Colonic mucosa (tissue), 4 donors: ENCODE measurements around the gene SMNDC1. TPM values are rescaled to one million over a fixed set of nuclear protein-coding genes. Genes with fewer than 3 reads are reported as not detected.
"Not testable (repeated sequence)": the region's sequence is repeated elsewhere in the genome, so short reads cannot be mapped to it uniquely, and the experiment has no call there.

Experiments used
- DNase-seq: peaks from one replicate; pipeline ENCODE4 v3.0.0-alpha.2; 2020
- H3K27ac ChIP-seq: fragments of 200-600 bp; one replicate; pipeline ENCODE4 v1.8.0; 2021
- H3K27me3 ChIP-seq: fragments of 200-600 bp; one replicate; pipeline ENCODE4 v1.8.0; 2021
- H3K36me3 ChIP-seq: fragments of 200-600 bp; one replicate; pipeline ENCODE4 v1.8.0; 2021
- H3K4me1 ChIP-seq: fragments of 200-600 bp; one replicate; pipeline ENCODE4 v1.8.0; 2021; ENCODE audit warnings: mild to moderate bottlenecking
- H3K4me3 ChIP-seq: fragments of 200-600 bp; one replicate; pipeline ENCODE4 v1.8.0; 2021
- H3K9ac ChIP-seq, 2 donors: one replicate each; pipeline ENCODE4 v1.7.0; 2013; ENCODE audit warnings: control low read depth in 2 of 2, low read depth in 2 of 2, low read length in 2 of 2
- H3K9me3 ChIP-seq: fragments of 200-600 bp; one replicate; pipeline ENCODE4 v1.8.0; 2021
- intact Hi-C: fragments of 100-400 bp; cut with DNase I; formaldehyde crosslinking; loops from one replicate; pipeline ENCODE4 v1.14.1; 2022
- total RNA-seq, 2 donors: library from RNA; stranded (reverse); fragmentation: NEBNext Ultra II Directional in 1 of 2; extraction: Animal tissue kit (Norgen Biotek cat#: 25700) in 1 of 2; gene quantifications; one replicate each; pipeline ENCODE4 v1.2.1, GENCODE V29; 2021
- TF ChIP-seq, protein P1 (sequence below): fragments of 200-600 bp; IDR thresholded peaks from one replicate; pipeline ENCODE4 v1.8.0; 2022; ENCODE audit warnings: antibody characterized with exemption, mild to moderate bottlenecking
- donor health status: healthy.
- donor health status: DM: no; HTN: no; CAD: no.
- donor health status: DM: no; HTN: no; CAD: no.

SMNDC1 gene
- total RNA-seq, 2 donors from 2014 or later, result 24.8 to 32.1 TPM

DNA sequence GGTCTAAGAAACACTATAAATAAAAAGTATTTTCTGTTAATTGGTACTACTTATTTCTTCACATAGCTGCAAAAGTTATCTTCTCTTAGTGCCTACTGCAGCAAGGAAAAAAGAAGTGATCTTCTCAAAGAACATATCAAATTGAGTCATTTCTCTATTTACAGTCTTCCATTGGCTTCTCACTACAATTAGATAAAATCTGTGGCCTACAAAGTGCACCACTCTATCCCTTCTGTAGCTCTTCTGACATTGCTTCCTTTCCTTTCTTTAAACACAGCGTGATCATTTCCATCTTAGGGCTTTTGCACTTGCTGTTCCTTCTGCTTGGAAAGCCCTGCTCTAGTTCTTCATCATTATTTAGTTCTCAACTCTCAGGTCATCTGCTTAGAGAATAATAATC is 52.6 kb downstream of the SMNDC1 start:
- intact Hi-C loops, result no loop called here
- H3K9ac ChIP-seq, result no peak overlapping the region
- H3K27ac ChIP-seq, result no peak overlapping the region
- H3K36me3 ChIP-seq, result no peaks in the 10 kb centered on the region
- H3K27me3 ChIP-seq, result no peaks in the 10 kb centered on the region
- no peaks in the 10 kb centered on the region for H3K4me1 ChIP-seq
- DNase-seq, result no peak
- H3K4me3 ChIP-seq, result no peak overlapping the region
- H3K9me3 ChIP-seq, result no peaks in the 10 kb centered on the region
- TF ChIP-seq, protein P1, sequence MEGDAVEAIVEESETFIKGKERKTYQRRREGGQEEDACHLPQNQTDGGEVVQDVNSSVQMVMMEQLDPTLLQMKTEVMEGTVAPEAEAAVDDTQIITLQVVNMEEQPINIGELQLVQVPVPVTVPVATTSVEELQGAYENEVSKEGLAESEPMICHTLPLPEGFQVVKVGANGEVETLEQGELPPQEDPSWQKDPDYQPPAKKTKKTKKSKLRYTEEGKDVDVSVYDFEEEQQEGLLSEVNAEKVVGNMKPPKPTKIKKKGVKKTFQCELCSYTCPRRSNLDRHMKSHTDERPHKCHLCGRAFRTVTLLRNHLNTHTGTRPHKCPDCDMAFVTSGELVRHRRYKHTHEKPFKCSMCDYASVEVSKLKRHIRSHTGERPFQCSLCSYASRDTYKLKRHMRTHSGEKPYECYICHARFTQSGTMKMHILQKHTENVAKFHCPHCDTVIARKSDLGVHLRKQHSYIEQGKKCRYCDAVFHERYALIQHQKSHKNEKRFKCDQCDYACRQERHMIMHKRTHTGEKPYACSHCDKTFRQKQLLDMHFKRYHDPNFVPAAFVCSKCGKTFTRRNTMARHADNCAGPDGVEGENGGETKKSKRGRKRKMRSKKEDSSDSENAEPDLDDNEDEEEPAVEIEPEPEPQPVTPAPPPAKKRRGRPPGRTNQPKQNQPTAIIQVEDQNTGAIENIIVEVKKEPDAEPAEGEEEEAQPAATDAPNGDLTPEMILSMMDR, result no peak

DNA sequence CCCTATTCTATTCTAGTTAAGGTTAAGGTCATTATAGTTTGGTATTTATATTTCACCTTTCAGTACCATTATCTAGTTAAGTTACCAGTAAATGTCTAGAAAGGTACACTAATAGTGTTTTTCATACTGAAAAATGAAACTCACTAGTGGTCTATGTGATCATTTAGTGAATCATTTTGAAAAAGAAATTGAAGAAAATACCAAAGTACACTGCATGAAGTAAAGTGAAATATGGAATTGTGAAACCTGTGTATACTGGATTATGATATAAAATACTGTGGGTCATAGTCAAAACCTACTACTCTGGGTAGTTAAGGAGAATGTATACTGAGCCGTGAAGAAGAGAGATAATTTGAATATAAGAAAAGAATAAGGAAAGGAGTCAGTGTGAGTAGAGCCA is 53.3 kb downstream of the SMNDC1 start:
- H3K27ac ChIP-seq, H3K36me3 ChIP-seq, DNase-seq, H3K4me1 ChIP-seq, H3K27me3 ChIP-seq, H3K9ac ChIP-seq, H3K9me3 ChIP-seq, intact Hi-C loops, H3K4me3 ChIP-seq: not testable (repeated sequence)

DNA sequence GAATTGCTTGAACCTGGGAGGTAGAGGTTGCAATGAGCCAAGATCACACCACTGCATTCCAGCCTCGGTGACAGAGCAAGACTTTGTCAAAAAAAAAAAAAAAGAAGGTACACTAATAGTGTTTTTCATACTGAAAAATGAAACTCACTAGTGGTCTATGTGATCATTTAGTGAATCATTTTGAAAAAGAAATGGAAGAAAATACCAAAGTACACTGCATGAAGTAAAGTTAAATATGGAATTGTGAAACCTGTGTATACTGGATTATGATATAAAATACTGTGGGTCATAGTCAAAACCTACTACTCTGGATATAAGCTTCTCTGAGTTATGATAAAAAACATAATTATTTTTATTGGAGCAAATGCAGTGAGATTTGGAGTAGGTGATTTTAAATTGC is 55.2 kb downstream of the SMNDC1 start:
- H3K4me3 ChIP-seq, intact Hi-C loops, DNase-seq, H3K9me3 ChIP-seq, H3K27me3 ChIP-seq, H3K4me1 ChIP-seq, H3K36me3 ChIP-seq, H3K9ac ChIP-seq, H3K27ac ChIP-seq: not testable (repeated sequence)

DNA sequence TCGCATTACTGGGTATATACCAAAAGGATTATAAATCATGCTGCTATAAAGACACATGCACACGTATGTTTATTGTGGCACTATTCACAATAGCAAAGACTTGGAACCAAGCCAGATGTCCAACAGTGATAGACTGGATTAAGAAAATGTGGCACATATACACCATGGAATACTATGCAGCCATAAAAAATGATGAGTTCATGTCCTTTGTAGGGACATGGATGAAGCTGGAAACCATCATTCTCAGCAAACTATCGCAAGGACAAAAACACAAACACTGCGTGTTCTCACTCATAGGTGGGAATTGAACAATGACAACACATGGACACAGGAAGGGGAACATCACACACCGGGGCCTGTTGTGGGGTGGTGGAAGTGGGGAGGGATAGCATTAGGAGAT is 56.9 kb downstream of the SMNDC1 start:
- H3K27ac ChIP-seq, H3K27me3 ChIP-seq, DNase-seq, intact Hi-C loops, H3K4me3 ChIP-seq, H3K9me3 ChIP-seq, H3K36me3 ChIP-seq, H3K9ac ChIP-seq, H3K4me1 ChIP-seq: not testable (repeated sequence)

DNA sequence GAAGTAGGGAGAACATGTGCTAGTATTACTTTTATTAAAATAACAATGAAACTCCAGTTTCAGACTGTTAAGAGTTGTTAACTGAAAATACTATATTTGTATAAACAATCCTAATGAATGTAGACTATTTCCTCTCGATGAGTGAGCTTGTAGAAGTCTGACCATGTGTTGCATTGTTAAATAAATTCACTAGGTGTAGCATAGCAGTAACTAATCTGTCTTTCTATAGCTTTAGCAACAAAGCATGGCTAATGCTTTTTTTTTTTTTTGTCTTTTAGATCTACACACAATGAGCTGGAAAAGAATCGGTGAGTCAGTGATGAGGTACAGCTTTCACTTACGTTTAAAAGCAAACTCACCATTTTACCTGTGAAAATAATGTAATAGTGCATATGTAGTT is 60.2 kb downstream of the SMNDC1 start:
- DNase-seq, result no peak
- Histone ChIP-seq H3K9me3 (no peaks in the 10 kb centered on the region), H3K9ac (no peak overlapping the region), H3K4me1 (no peaks in the 10 kb centered on the region), H3K27ac (no peak overlapping the region), H3K27me3 (no peaks in the 10 kb centered on the region), H3K4me3 (no peak overlapping the region), H3K36me3 (no peaks in the 10 kb centered on the region)
- intact Hi-C loops, result no loop called here
- TF ChIP-seq, protein P1, result no peak

DNA sequence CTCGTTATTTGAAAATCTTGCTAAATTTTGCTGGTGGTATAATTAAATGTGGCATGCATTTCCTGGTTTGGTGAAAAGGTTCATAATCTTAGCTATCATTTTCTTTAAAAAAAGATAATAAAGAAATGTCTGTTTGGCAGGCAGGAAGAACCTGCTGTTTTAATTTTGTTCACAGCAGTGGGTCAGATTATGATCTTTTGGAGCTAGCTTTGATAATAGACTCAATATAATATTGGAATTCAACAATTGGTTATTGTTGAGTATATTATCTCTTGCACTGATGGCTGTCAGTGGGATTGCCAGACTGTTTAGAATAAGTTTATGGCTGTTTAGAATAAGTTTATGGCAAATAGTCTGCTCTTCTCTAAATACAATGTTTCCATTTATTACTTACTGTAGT is 62.2 kb downstream of the SMNDC1 start:
- Histone ChIP-seq H3K27ac (no peak overlapping the region), H3K9me3 (no peaks in the 10 kb centered on the region), H3K4me1 (no peaks in the 10 kb centered on the region), H3K4me3 (no peak overlapping the region), H3K36me3 (no peaks in the 10 kb centered on the region), H3K27me3 (no peaks in the 10 kb centered on the region), H3K9ac (no peak overlapping the region)
- intact Hi-C loops, result no loop called here
- TF ChIP-seq, protein P1, result no peak
- DNase-seq, result no peak

DNA sequence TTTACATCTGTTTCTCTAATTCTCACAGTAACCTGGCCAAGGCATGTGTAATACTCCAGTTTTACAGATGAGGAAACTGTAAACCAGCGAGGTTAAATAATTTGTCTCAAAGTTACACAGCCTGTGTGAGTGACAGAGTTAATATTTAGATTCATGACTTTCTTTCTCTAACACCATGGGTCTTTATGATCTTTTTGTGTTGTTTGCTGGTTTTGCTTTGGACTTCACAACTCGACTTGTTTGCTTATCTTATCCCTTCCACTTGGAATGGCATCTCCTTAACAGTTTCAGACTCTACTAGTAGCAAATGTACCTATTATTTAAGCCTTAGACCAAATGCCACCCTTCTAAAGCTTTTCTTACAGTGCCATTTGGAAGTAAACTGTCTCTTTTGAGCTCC is 62.9 kb downstream of the SMNDC1 start:
- H3K4me3 ChIP-seq, result no peak overlapping the region
- no peaks in the 10 kb centered on the region for H3K9me3 ChIP-seq
- H3K27ac ChIP-seq, result no peak overlapping the region
- TF ChIP-seq, protein P1, result no peak
- no peaks in the 10 kb centered on the region for H3K4me1 ChIP-seq
- no peak overlapping the region for H3K9ac ChIP-seq
- intact Hi-C loops, result no loop called here
- H3K36me3 ChIP-seq, result no peaks in the 10 kb centered on the region
- no peak for DNase-seq
- no peaks in the 10 kb centered on the region for H3K27me3 ChIP-seq
